Cerebellar cortex (tissue), 1 donor: Measurements from ENCODE around the gene SH3PXD2A.
A peak's percentile ranks its signal among the peaks of the same experiment; 100 is the strongest.
"Not testable (repeated sequence)": the region's sequence is repeated elsewhere in the genome, so short reads cannot be mapped to it uniquely, and the experiment has no call there.

Source experiments
- DNase-seq: peaks from one replicate; pipeline ENCODE4 v3.0.0-alpha.2; 2015; ENCODE audit warnings: low spot score

SH3PXD2A gene

GRCh38 chr10:103849880-103850571, 5.3 kb downstream of the SH3PXD2A start:
- no peak for DNase-seq

GRCh38 chr10:103849212-103849877, 6.0 kb downstream of the SH3PXD2A start:
- no peak for DNase-seq

- no peak for DNase-seq
These were observed 7.4 kb downstream of the SH3PXD2A start for GRCh38 chr10:103847909-103848468.

DNA sequence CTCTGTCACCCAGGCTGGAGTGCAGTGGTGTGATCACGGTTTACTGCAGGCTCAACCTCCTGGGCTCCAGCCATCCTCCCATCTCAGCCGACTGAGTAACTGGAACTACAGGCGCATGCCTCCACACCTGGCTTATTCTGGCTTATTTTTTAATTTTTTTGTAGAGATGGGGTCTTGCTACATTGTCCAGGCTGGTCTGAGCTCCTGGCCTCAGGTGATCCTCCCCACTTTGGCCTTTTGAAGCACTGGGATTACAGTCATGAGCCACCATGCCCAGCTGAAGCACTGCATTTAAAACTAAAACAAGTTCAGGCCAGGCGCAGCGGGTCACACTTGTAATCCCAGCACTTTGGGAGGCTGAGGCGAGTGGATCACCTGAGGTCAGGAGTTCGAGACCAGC, 8.0 kb downstream of the SH3PXD2A start:
- DNase-seq: no peak

- no peak for DNase-seq
These were observed 9.4 kb downstream of the SH3PXD2A start for GRCh38 chr10:103845972-103846371.

DNA sequence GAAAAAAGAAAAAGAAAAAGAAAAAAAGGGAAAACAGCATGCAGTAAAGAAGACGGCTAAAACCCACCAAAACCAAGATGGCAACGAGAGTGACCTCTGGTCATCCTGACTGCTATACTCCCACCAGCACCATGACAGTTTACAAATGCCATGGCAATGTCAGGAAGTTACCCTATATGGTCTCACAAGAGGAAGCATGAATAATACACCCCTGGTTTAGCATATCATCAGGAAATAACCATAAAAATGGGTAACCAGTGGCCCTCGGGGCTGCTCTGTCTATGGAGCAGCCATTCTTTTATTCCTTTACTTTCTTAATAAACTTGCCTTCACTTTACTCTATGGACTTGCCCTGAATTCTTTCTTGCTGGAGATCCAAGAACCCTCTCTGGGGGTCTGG, 10.0 kb downstream of the SH3PXD2A start:
- not testable (repeated sequence) for DNase-seq

- peak; percentile 76 for DNase-seq
These were observed 11.4 kb downstream of the SH3PXD2A start for GRCh38 chr10:103843854-103844570.

- DNase-seq: no peak
These were observed 12.3 kb downstream of the SH3PXD2A start for GRCh38 chr10:103843045-103843444.

DNA sequence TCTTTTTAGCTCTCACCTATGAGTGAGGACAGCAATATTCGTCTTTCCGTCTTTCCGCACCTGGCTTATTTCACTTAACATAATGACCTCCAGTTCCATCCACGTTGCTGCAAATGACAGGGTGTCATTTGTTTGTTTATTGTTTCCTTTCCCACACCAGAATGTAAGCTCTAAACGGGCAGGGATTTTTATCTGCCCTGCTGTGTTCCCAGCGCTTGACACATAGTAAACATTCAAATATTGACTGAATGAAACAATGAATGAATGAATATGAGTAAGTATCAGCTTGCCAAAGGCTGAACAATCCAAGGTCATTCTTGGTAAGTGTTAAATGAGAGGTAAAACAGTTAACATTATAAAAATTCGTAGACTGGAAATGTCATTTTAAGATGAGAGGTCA, 12.8 kb downstream of the SH3PXD2A start:
- DNase-seq: no peak

- no peak for DNase-seq
These were observed 13.9 kb downstream of the SH3PXD2A start for GRCh38 chr10:103841519-103841918.

- DNase-seq: no peak
These were observed 14.7 kb downstream of the SH3PXD2A start for GRCh38 chr10:103840740-103841070.

DNA sequence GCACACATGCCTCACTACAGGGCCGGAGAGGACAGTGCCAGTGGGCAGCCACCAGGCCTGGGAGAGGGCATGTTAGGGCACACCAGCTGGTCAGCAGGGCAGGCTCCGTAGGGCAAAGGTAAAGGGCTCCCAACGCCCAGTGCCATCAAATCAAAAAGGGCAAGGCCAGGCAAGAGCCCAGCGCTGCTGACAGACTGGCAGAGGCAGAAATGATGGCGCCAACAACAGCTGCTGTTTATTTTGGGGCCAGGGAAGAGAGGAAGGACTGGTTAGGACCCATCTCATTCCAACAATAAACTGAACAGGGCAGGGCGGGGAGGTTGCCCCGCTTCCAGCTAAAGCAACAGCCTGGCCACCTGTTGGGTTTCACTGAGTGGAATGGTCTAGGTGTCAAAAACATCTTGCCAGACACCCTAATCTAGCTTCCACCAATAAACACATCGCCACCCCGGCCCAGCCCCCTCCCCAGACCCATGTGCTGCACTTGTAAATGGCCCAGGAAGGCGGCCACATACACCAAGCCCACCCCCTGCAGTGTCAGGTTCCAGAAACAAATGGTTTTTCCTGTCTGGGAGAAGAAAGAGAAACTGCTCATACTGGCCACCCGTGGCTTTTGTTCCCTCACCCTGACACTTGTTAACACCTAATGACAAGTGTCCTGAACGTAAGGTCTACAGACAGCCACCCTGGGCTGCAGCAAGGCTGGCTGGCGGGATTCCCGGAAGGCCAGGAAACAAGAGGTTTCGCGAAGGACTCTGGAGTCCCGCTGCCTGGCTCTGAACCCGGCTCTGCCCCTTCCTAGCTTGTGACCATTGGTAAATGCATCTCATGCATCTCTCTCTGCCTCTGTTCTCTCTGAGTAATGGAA, 15.3 kb downstream of the SH3PXD2A start:
- no peak for DNase-seq

- DNase-seq: no peak
These were observed 15.9 kb downstream of the SH3PXD2A start for GRCh38 chr10:103839519-103839871.

DNA sequence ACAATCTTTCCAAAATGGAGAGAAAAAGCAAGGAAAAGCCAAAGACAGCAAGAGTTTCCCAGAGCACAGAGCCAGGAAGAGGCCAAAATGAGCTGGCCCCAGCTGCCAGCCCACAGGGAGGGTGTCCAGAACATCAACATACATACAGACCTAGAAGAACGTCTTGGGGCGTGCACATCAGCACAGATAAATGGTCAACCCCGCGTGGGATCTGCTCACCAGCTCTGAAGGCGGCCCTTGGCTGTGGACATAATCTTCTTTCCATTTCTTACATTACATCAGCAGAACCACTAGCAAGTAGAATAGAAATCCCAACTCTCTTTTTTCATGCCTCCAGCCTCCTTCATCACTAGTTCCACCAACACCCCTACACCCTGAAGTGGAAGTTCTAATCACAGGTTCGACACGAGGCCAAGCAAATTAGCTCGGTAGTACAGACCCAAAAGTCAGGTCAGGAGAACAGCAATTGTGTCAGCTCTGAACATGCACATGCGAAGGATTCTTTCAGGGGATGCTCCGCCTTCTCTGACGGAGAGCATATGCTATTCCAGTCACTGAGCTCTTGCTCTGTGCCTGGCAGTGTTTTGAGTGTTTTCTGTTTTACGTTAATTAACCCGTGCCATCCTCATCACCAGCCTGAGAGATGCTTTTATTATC, 16.4 kb downstream of the SH3PXD2A start:
- DNase-seq: no peak

DNA sequence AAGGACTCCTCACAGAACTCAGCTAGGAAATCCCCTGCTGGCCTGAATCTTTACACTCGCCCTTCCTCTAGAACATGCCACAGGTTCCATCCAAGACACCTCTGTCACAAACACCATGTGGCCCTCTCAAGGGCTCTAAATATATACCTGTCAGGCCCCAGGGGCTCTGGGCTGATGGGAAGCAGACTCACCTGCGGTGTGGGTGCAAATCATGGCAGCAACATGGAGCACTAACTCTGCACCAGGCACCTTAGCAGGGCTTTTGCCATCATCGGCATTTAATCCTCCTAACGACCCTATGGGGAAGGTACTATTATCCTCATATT, 17.3 kb downstream of the SH3PXD2A start:
- no peak for DNase-seq

DNA sequence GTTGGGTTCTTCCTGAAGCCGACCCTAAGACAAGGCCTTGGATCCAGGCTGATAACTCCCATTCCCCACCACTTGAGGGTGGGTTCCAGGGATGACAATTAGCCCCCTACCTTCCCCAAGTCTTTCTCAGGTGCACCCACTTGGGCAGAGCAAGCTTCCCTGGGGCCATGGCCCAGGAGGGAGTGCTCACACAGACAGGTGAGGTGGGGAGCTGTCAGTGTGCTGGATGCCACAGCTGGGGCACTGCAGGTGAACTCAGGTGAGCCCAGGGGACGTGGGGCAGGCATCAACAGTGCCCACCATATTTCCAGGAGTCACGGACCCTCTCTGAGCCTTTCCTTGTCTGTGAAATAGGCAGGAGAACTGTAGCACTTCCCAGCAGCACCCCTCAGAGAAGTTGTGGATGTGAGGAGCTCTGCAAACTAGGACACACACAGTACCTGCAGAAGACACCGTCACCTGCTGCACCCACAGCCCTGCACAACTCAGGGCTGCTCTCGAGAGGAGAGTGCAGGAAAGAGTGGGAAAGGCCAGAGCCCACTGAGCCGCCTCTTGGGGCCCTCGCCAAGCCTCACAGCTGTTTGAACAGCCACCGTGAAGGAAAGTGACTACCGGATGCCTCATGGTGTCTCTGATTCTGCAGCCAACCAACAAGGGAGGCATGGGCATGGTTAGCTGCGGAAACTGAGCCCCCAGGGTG, 17.9 kb downstream of the SH3PXD2A start:
- DNase-seq: no peak

DNA sequence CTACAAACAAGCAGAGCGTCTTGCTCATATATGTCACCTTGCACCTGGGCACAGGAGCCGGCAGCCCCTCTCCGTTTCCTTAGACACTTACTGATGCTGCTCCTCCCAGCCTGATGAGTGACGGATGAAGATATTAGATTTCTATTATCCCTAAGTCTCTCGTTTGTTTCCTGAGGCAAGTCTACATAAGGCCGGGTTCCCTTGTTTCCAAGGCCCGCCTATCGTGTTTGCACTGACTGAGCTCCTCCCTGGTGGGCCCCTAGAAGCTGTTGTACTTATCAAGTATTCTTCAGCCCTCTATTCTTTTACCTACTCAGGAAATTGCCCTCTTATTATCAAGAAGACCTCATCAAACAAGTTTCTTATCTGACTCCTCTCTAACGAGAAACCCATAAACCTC, 18.5 kb downstream of the SH3PXD2A start:
- DNase-seq: no peak

DNA sequence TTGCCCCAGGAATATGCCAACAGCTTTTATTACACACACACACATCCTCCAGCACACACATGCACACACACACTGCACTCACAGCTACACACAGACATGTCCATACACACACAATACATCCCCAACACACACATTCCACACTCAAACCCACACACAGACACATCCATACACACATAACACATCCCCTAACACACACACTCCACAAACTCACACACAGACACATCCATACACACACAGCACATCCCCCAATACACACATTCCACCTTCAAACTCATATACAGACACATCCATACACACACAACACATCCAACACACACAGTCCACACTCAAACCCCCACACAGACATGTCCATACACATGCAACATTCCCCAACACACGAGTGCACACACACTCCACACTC, 19.1 kb downstream of the SH3PXD2A start:
- no peak for DNase-seq

DNA sequence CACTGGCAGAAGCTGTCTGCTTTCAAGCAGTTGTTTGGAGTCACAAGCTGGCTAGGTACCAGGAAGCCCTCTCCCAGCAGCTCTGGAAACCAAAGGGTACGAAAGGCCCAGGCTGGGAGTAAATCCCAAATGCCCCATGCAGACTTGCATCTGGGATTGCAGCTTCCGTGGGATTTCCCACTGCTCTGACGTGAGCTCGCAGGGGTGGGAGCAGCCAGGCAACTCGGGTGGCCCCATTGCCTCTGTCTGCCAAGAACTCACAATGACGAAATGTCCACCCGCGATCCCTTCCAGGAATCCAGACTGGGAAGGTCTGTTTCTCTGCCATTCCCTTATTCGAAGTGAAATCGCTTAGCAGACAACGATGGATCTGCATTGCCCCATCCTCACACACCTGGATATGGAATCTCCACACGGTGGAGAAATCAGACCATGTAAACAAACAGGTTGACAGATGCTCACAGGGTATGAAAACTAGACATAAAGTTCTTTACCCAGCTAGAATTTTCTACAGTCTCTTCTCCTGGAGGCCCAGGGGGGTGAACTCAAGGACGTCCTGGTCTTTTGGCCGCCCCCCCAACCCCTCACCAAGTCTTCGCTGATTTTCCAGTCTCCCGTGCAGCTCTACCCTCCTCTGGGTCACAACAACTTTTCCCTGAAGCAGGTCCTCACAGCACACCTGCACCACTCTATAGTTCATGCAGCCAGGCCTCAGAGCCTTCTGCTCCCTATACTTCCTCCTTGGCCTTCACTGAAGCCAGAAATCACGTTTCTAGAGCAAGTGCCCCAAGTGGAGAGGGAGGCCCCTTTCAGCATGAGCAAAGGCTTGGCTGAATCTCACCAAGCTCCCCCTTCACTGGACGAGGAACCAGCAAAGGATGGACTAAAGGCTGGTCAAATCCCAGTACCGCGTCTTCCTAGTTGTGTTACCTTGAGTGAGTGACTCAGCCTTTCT, 20.0 kb downstream of the SH3PXD2A start:
- no peak for DNase-seq
